HG03066 (cell line): ENCODE measurements around the gene NTHL1.

Experiments used
- ATAC-seq: cut with Tn5 transposase; IDR thresholded peaks from one replicate; pipeline ENCODE4 v1.9.1; 2021; ENCODE audit warnings: low read depth; ENCODE audit not compliant: unreplicated experiment

NTHL1 gene

GRCh38 chr16:1998360-1998835 lies 49.2 kb downstream of the NTHL1 start:
- no peak for ATAC-seq

GRCh38 chr16:1997494-1998359 lies 49.9 kb downstream of the NTHL1 start:
- ATAC-seq, result no peak

- ATAC-seq, result no peak
These were observed 53.9 kb downstream of the NTHL1 start for GRCh38 chr16:1993731-1994131.

GRCh38 chr16:1992704-1993317 lies 54.8 kb downstream of the NTHL1 start:
- no peak for ATAC-seq

GRCh38 chr16:1991948-1992703 lies 55.5 kb downstream of the NTHL1 start:
- peak; percentile 38 for ATAC-seq

- no peak for ATAC-seq
These were observed 56.1 kb downstream of the NTHL1 start for GRCh38 chr16:1991588-1991947.

- ATAC-seq, result no peak
These were observed 56.5 kb downstream of the NTHL1 start for GRCh38 chr16:1991135-1991551.

GRCh38 chr16:1990351-1991134 lies 57.1 kb downstream of the NTHL1 start:
- no peak for ATAC-seq

GRCh38 chr16:1990101-1990350 lies 57.6 kb downstream of the NTHL1 start:
- ATAC-seq, result no peak
